ENCODE data around the gene ZNF385A. TPM values are rescaled to one million over a fixed set of nuclear protein-coding genes. Genes with fewer than 3 reads are reported as not detected.

ZNF385A gene
- total RNA-seq, 1 donor from 2014 or later, result 5.3 TPM

DNA sequence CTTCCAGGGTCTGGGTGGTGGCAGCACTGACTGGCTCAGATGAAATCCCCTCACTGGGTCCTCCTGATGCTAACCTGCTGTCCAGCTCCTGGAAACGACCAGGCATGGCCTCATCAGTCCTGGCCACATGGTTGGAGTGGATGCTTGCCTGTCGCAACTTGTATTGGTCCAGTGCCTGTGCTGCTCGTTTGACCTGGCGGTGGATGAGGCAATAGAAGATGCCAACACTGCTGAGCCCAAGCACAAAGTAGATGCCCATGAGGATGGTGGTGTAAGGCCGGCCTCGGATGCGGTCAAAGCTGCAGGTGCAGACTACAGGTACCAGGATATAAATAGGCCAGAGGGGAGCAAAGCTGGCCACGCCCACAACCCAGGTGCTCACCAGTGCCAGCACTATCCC lies 21.5 kb downstream of the ZNF385A start:
- Histone ChIP-seq H3K27me3 (ENCODE audit: control insufficient read depth, insufficient read depth, low read length) (no peaks in the 10 kb centered on the region), H3K36me3 (ENCODE audit: control insufficient read depth, insufficient read depth, low read length) (no peaks in the 10 kb centered on the region), H3K4me3 (ENCODE audit: low read depth, low read length) (no peak overlapping the region)
- FAIRE-seq (no peak), DNase-seq (ENCODE audit: low read depth) (no peak)
- TF ChIP-seq, protein P1, sequence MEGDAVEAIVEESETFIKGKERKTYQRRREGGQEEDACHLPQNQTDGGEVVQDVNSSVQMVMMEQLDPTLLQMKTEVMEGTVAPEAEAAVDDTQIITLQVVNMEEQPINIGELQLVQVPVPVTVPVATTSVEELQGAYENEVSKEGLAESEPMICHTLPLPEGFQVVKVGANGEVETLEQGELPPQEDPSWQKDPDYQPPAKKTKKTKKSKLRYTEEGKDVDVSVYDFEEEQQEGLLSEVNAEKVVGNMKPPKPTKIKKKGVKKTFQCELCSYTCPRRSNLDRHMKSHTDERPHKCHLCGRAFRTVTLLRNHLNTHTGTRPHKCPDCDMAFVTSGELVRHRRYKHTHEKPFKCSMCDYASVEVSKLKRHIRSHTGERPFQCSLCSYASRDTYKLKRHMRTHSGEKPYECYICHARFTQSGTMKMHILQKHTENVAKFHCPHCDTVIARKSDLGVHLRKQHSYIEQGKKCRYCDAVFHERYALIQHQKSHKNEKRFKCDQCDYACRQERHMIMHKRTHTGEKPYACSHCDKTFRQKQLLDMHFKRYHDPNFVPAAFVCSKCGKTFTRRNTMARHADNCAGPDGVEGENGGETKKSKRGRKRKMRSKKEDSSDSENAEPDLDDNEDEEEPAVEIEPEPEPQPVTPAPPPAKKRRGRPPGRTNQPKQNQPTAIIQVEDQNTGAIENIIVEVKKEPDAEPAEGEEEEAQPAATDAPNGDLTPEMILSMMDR (IDR thresholded peaks at IDR 0.05; ENCODE audit: insufficient read depth, low read length, severe bottlenecking), result no peak

DNA sequence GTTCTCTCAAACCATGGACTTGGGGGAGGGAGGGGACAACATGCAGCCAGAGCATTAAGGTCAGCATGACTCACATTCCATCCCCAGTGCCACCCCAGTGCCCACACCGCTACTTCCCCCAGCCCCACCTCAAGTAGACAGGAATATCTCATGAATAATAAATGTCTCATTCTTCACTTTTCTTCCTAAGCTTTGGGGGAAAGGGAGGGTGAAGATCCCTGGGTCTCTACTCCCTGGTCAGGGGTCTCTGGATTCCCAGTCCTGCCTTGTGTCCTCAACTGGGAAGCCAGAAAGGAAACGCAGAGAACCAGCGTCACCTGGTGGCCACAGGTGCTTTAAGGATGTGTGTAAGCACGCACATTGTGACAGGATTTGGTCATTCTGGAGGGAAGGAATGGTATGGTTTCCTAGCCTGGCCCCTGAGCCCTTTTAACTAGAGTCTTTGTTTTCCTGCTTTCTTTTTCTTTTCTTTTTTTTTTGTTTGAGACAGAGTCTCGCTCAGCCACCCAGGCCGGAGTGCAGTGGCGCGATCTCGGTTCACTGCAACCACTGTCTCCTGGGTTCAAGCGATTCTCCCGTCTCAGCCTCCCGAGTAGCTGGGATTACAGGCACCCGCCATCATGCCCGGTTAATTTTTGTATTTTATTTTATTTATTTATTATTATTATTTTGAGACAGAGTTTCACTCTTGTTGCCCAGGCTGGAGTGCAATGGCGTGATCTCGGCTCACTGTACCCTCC lies 23.6 kb downstream of the ZNF385A start:
- no peaks in the 10 kb centered on the region for H3K36me3 ChIP-seq (ENCODE audit: control insufficient read depth, insufficient read depth, low read length)
- TF ChIP-seq, protein P1 (IDR thresholded peaks at IDR 0.05; ENCODE audit: insufficient read depth, low read length, severe bottlenecking), result peak; percentile 92
- H3K4me3 ChIP-seq (ENCODE audit: low read depth, low read length), result no peak overlapping the region
- peak; percentile 69 for DNase-seq (ENCODE audit: low read depth)
- H3K27me3 ChIP-seq (ENCODE audit: control insufficient read depth, insufficient read depth, low read length), result no peaks in the 10 kb centered on the region
- FAIRE-seq, result no peak

DNA sequence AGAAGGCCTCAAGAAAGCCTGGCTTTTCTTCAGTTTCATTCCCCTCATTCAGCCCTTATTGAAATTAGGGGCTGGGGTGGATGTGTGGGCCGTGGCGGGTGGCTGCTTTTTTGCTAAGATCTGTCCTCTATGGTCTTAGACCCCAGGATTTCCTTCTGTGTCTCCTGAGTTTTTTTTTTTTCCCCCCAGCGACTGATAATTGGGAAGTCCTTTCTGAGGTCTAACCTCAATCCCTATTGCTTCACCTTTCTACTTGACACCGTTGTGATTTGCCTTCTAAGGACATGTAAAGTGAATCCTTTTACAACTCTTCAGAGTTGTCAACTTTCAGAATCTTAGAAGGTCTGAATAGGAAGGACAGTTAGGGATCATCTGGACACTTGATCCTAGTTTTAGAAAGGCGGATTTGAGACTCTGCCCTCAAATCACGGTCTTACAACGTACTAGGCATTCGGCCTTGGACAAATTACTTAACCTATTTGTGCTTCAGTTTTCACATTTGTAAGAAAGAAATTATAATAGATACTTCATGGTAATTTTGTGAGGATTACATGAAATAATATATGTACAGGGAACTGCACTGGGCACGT lies 24.7 kb downstream of the ZNF385A start:
- FAIRE-seq (no peak), DNase-seq (ENCODE audit: low read depth) (no peak)
- Histone ChIP-seq H3K4me3 (ENCODE audit: low read depth, low read length) (peak overlapping the region; percentile 63), H3K27me3 (ENCODE audit: control insufficient read depth, insufficient read depth, low read length) (no peaks in the 10 kb centered on the region), H3K36me3 (ENCODE audit: control insufficient read depth, insufficient read depth, low read length) (no peaks in the 10 kb centered on the region)
- TF ChIP-seq, protein P1 (IDR thresholded peaks at IDR 0.05; ENCODE audit: insufficient read depth, low read length, severe bottlenecking), result no peak

DNA sequence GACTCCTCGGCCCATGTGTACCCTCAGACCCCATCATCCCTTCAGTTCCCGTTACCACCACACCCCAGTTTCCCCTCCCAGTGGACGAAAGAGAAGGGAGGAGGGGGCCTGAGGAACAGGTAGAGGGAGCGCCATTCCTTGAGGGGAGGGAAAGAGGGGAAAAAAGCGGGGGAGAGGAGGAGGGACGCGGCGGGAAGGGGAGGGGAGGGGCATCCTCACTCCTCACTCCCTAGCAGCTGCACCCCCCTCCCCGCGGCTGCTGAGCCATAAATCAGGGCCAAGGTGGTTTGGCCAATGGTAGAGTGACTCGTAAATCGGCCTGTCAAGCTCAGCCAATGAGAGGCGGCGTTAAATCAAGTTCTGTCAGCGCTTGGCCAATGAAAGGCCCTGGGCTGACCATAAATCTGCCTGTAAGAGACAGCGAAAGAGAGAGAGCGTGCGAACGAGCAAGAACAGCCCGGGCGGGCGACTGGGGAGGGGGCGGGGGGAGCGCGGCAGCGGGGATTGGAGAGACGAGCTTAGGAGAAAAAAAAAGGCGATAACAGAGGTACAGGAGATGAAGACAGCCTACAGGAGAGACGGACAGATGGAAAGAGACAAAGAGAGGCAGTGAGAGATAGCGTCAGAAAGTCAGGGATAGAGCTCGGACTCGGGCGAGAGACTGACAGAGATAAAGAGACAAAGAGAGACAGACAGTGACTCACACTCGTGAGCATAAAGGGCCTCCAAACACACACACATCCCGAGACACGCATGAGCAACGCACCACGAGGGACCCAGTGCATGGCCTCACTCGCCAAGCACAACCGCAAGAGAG lies 25.4 kb downstream of the ZNF385A start:
- DNase-seq (ENCODE audit: low read depth) (peak; percentile 98), FAIRE-seq (no peak)
- H3K4me3 ChIP-seq (ENCODE audit: low read depth, low read length), result peak overlapping the region; percentile 63
- no peaks in the 10 kb centered on the region for H3K27me3 ChIP-seq (ENCODE audit: control insufficient read depth, insufficient read depth, low read length)
- TF ChIP-seq, protein P1 (IDR thresholded peaks at IDR 0.05; ENCODE audit: insufficient read depth, low read length, severe bottlenecking), result no peak
- no peaks in the 10 kb centered on the region for H3K36me3 ChIP-seq (ENCODE audit: control insufficient read depth, insufficient read depth, low read length)

DNA sequence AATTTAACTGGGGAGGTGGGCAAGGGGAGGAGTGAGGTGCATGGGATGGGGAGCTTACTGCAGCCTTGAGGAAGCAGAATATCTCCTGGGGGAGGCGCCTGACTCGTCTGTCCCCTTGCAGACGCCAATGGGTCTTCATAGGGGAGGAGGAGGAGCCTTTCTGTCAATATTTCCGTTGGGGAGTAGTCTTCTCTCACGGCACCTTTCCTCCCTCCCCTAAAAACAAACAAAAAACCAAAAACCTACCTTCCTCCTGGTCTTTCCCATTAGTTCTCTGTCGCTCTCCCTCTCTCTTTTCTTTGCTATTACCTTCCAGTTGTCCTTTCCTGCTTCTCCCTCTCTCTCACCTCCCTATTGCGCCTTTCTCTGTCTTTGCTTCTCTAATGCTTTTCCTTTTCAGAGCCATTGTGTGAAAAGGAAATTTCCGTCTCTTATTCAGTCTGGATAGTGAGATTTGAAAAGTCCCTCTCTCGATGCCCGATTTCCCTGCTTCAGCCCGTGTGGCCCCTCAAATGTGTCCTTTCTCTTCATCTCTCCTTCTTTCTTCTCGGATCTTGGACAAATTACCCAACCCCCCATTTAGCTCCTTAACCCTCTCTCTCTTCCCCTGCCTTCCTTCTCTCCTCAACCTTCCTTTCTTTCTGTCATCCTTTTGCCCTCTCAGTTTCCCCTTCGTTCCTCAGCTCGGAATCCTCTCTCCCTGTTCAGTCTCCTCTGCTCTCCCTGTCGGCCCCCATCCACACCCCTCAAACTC lies 26.2 kb downstream of the ZNF385A start:
- TF ChIP-seq, protein P1 (IDR thresholded peaks at IDR 0.05; ENCODE audit: insufficient read depth, low read length, severe bottlenecking), result no peak
- H3K27me3 ChIP-seq (ENCODE audit: control insufficient read depth, insufficient read depth, low read length), result no peaks in the 10 kb centered on the region
- FAIRE-seq, result no peak
- no peaks in the 10 kb centered on the region for H3K36me3 ChIP-seq (ENCODE audit: control insufficient read depth, insufficient read depth, low read length)
- peak overlapping the region; percentile 63 for H3K4me3 ChIP-seq (ENCODE audit: low read depth, low read length)
- peak; percentile 29 for DNase-seq (ENCODE audit: low read depth)

All from bronchial epithelial cell (primary cell).